Measurements from ENCODE around the gene MLIP. TPM values are rescaled to one million over a fixed set of nuclear protein-coding genes. Genes with fewer than 3 reads are reported as not detected.

Gene MLIP
- polyA plus RNA-seq, 12 donors = 21.8 to 76.6 (median 61.5) TPM; not detected in 1

GRCh38 chr6:54094293-54094692 is 16.9 kb upstream of the MLIP start:
- DNase-seq = no peak

DNA sequence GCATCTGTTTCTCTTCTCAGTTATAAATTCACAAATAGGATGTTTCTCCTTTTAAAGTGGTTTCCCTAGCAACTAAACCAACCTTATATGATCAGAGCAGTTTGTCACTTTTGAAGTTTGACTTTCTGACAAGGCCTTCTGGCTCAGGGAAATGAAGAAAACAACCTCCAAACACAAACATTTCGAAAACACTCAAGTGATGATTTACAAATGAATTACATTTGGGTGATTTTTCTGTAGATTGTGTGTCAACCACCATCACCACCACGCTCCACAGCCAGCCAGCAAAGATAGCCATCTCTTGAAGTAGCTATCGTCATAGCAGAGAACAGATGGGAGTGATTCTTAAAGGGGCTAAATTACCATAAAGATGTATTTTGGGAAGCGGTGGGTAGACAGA is 16.5 kb upstream of the MLIP start:
- no peak for DNase-seq

DNA sequence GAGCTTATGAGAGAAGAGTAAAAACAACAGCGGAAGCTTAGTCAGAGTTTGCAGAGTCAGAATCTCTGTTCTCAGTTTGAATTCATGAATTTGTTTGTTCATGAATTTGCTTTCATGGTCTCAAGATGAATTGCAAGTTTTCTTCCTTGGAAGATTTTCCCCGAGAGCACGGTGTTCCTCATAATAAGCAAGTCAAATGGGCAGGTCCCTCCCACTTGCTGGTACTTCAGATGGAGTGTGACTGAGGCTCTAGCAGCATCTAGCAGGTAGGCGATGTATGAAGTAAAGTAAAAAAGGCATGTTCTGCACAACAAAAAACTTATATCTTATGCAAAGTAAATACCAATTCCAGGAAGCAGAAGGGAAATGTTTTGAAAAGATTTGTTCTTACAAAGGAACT is 15.5 kb upstream of the MLIP start:
- no peak for DNase-seq

- DNase-seq = no peak
These were observed 14.4 kb upstream of the MLIP start for GRCh38 chr6:54096811-54097210.

DNA sequence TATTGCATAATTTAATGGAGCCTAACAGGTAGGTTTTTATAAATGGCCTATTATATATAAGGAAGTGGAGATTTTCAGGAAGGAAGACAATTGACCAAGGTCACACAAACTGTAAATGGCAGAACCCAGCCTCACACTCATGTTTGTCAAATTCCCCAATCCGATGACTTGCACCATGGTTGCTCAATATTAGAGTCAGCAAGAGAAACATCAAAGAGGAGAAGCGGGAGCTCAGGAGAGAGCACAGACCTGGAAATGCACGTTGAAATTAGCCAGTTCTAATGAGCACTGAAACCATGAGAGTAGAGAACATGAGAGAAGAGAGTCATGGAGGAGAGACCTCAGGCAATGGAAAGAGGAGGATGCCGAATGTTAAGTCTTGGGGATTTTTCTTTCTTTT is 13.5 kb upstream of the MLIP start:
- DNase-seq = no peak

GRCh38 chr6:54098450-54099044 is 12.7 kb upstream of the MLIP start:
- DNase-seq = no peak

DNA sequence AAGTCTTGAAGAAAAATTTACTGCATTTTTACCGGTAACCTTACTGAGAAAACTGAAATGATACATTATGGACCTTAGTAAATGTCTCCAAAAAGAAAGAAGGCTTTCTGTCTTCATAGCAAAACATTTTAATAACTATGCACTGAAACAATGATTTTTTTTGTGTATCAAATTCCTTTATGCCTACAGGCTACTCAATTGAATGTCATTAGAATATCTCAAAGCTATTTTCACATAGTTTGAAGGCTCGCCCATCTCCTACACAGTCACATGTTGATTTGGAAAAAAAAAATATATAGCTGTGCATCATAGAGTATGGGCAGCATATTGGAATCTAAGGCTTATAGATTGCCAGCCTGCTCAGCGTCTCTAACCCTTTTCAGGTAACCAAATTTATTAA is 12.0 kb upstream of the MLIP start:
- no peak for DNase-seq

DNA sequence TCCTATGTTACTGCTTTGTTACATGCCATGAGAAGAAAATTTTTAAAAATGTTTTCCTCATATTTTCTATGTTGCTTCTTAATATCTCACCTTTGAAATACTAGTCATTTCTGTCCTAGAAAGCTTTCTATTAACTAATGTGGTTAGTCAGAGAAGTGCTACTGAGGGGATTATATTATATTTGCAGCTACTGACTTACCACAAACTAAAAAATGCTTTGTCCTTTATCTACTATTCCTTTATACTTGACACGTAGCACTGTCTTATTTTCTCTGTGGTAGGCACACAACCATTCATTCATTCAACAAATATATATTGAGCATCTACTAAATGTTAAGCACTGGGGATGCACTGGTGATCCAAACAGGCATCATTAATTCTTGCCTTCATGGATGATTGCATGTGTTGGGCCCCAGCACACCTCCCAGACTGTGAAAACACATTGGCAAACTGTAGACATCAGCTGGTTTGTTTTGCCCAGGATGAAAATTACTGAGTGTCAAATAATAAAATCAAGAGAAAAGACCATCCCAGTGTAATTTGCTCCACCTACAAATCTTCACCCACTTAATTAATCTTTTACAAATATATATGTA is 10.7 kb upstream of the MLIP start:
- no peak for DNase-seq

GRCh38 chr6:54102238-54102637 is 9.0 kb upstream of the MLIP start:
- DNase-seq = no peak

- DNase-seq = no peak
These were observed 7.7 kb upstream of the MLIP start for GRCh38 chr6:54103497-54103896.

DNA sequence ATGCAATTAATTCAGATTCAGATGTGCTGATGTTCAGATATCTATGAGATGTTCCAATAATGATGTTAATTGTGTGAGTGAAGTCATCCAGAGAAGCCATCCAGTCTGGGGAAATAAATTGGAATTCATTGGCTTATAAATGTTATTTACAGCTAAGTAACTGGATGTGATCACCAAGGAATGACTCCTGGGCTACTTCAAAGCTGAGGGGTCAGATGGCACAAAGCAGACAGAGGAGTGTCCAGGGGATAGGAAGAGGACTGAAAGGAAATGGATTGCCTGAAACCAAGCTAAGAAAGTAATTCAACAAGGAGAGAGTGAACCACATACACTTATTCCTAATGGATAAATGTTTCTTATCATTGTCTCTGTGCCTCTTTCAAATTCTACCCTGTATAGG is 4.5 kb upstream of the MLIP start:
- DNase-seq = no peak

DNA sequence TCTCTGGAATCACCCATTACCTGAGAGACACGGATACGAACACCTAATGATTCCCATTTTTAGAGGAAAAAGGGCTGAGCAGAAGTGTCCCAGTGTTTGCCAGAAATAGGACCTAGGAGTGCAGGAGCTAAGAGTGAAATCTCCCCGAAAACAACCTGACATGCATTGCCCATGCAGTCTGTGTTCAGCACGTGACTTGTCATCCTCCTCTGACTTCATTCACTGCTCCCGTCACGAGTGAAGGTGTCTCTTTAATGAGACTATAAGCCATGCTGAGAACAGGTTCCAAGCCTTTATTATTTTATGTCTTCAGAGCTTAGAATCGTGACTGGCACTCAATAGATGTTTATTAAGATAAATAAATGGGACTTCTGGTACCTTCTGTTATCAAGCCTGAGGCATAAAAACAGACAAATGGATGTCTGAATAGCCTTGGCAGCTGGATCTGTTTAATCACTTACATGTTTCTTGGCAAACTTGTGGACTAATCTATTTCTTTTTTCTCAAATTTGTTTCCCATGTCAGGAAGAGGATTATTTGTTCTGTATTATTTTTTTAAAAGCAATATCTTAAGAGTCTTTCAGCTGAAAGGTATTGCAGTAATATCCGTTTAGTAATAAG is 3.7 kb upstream of the MLIP start:
- no peak for DNase-seq

DNA sequence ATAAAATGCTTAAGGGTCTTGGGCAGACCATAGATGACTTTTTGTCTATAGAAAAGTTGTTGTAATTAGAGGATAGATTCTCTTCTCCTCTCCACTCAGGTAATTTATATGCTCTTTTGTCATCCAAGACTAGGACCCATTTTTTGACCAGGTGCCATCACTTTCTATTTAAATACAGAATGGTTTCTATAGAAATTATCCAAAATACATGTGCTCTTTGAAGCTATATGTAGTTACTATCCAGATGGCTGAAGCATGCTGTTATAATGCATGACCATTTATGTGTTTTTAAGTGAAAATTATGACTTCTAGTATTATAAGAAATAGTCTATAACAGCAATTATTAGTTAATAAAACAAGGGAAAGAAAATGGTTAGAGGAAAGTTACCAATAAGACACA is 3.0 kb upstream of the MLIP start:
- no peak for DNase-seq

DNA sequence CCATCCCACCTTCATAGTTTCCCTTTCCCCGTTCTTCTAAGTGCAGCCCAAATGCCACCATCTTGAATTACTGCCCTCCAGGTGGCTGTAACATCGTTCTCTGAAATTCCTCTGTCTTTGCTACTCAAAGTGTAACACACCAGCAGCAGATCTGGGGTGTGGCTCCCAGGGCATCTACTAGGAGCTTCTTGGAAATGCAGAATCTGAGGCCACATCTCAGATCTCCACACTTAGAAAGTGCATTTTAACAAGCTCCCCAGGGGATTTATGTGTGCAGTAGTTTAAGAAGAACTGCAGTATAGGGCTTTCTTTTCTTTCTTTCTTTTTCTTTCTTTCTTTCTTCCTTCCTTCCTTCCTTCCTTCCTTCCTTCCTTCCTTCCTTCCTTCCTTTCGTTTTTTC is 1.7 kb upstream of the MLIP start:
- no peak for DNase-seq

- no peak for DNase-seq
These were observed 958 bp downstream of the MLIP start for GRCh38 chr6:54112151-54112650.

GRCh38 chr6:54114991-54115390 is 3.7 kb downstream of the MLIP start:
- no peak for DNase-seq

DNA sequence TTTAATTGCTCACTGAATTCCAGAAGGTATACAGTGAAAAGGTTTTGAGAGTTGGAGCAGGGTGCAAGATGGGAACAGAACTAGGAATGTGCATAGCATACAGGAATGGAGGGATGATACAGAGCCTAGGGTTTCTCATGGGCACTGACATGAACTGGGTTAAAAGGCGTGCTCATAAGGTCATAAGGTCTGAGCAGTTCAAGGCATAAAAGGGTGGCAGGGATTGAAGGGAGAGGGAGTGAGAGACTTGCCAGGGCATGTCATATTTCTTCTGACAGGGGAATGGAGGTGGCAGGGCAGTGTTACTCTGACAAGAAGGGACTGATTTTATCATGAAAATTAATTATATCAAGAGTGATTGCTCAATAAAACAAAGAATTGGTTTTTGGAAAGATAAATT is 4.7 kb downstream of the MLIP start:
- DNase-seq = no peak

GRCh38 chr6:54118117-54118516 is 6.9 kb downstream of the MLIP start:
- DNase-seq = no peak

GRCh38 chr6:54125493-54125892 is 14.2 kb downstream of the MLIP start:
- no peak for DNase-seq

DNA sequence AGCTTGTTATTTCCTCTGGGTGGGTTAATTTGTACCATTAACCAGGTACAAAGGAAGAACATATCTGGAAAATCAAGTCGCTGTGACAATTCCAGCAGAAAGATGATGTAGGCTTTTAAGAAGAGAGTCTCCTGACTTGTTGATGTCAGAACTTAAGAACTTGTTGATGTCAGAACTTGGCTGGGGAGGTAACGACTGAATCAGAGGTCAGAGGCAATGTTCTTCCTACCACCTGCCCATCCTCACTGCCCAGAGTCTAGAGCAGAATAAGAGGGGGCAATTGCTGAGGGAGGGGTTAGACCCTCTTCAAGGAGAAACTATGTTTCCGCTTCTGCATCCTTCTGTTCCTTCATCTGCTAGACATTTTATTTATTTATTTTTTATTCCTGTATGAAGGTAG is 18.9 kb downstream of the MLIP start:
- no peak for DNase-seq

GRCh38 chr6:54132587-54132986 is 21.3 kb downstream of the MLIP start:
- DNase-seq = no peak

GRCh38 chr6:54133186-54133585 is 21.9 kb downstream of the MLIP start:
- DNase-seq = no peak

- no peak for DNase-seq
These were observed 23.7 kb downstream of the MLIP start for GRCh38 chr6:54134935-54135334.
